HG02763 (cell line): ENCODE data around the gene VAV2.

ENCODE experiments used
- ATAC-seq: cut with Tn5 transposase; IDR thresholded peaks from one replicate; pipeline ENCODE4 v1.9.1; 2021; ENCODE audit warnings: mild to moderate bottlenecking, moderate library complexity; ENCODE audit not compliant: unreplicated experiment

VAV2 gene

DNA sequence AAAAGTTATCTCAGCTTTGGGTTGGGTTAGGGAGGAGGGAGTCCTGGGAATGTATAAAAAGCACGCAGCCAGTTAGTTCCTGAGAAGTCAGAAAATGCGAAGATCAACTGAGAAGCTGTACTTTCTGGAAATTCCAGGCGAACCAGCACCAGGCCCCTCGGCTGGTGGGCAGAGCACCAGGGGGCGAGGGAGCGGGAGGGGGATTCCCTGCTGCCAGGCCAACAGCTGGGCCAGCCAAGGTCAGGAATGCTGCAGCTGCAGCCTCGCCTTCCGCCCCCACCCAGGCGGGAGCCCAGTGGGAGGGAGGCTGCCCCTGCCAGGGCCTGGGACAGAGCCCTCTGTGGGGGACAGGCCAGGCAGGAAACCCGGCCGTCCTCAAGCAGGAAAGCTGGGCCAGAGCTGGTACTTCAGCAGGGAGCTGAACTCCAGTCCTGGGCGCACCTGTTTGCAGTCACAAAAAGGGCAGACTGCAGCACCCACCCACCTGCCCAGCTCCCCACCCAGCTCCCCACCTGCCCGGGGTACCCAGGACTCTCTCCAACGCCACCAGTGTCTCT is 35.5 kb downstream of the VAV2 start:
- ATAC-seq = no peak

DNA sequence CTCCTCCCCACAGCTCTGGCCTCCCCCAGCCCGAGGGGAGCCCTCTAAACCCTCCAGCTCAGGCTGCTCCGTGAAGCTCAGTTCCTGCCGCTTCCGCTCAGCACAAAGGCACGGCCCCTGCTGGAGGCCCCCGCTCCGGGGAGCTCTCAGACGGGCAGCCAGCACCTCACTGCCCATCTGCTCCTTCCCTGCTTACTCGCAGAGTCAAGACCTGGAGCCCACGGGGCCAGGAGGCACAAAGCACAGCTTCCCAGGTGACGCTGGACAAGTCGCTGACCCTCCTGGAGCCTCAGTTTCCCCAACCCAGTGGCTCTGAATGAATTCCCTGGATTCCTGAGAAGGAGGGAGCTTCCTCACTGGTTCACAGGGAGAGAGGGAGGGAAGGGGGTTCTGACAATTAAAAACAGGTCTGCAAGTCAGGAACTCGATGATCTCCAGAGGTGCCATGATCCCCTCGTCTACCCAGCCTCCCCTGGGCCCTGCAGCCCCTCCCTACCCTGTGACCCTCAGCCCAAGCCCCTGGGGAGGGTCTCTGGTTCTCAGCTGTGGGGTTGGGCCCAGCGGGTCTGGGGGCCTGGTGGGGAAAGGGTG is 36.2 kb downstream of the VAV2 start:
- ATAC-seq = no peak

DNA sequence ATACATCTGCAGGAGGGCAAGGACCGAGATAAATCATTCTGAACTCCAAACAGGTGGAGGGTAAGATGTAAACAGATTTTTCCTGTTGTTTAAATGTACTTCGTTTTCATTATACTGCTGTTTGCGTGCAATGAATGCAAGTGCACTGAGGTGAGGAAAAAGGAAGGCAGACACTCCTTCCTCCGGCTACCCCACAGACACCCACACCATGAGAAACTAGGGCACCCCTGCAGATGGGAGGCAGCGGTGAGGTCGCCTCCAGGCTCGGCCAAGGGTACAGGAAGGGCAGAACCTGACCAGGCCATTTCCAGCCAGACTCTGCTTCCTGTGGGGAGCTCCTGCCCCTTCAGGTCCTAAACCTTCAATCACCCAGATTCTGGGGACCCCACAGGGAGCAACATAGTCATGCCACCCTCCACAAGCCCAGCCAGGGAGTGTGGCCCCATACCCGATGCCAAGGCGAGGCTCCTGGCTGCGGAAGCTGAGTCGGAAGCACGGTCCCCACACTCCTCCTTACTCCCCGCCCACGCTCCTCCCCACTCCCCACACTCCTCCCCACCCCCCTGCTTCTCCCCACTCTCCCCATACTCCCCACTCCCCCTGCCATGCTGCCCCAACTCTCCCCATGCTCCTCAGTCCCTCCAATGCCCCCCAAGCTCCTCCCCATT is 37.1 kb downstream of the VAV2 start:
- no peak for ATAC-seq

DNA sequence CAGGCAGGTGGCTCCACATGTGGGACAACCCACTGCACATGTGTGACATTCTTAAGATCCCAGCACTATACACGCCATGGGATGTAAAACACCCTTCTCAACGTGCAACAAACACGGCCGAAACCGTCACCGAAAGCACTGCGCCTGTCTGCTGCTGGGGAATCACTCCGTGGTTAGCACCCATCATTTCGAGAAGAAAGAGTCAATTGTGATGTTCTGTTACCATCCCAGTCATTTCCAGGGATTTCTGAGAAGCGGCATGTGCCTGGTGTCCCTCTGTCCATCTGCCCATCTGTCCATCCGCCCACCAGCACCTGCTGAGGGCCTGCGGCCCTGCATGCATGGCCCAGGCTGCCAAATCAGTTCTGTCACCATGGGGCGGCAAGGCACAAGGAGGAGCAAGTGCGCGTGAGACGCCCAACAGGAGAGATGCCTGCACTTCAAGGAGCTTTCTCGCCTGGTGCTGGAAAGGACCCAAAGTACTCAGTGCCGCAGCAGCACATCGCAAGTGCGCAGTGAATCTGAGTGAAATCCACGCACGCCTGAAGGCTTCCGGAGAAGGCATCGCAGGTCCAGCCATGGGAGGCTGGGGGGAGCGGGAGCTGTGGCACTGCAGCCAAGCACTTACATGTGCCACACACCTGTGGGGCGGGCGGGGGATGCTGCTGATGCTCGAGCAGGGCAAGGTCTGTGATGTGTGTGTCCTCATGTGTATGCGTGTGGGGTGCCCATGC is 38.0 kb downstream of the VAV2 start:
- ATAC-seq = no peak

DNA sequence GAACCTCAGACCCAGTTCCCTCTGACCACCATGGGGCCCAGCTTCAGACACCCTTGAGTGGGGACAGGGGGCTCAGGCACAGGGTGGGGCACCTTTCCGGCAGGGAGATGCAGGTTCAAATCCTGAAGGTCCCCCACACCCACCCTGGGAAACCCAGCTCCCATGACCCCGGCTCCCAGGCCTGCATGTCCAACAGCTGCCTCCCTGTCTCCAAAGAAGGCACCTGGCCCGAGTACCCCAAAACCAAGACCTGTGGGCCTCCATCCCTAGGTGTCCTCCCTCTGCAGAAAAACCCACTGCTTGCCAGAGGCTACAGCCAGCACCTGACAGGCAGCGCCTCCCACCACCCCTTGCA is 38.5 kb downstream of the VAV2 start:
- no peak for ATAC-seq

DNA sequence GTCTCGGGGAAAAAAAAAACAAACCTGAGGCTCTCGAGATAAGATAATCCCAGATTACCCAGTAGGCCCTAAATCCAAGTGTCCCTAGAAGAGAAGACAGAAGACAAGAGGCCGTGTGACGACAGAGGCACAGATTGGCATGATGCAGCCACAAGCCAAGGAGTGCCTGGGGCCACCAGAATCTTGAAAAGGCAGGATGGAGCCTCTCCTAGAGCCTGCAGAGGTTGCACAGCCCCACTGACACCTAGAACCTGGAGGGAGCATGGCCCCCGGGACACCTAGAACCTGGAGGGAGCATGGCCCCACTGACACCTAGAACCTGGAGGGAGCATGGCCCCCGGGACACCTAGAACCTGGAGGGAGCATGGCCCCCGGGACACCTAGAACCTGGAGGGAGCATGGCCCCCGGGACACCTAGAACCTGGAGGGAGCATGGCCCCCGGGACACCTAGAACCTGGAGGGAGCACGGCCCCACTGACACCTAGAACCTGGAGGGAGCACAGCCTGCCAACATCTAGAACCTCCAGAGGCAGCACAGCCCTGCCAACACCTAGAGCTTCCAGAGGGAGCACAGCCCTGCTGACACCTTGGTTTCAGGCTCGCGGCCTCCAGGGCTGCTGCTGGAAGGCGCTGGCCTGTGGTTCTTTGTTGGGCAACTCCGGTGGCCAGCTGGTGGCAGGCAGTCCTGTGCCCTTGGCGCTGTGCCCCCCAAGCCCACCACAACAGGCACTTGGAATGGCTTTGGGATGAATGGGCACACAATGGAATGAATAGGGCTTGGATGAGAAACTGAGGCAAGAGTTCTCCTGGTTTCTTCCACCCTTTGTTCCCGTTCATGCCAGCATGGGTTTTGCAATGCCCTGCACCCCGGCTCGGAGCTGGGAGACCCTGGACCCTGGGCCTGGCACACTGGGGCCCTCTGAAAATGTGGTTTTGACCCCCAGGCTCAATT is 39.2 kb downstream of the VAV2 start:
- no peak for ATAC-seq

DNA sequence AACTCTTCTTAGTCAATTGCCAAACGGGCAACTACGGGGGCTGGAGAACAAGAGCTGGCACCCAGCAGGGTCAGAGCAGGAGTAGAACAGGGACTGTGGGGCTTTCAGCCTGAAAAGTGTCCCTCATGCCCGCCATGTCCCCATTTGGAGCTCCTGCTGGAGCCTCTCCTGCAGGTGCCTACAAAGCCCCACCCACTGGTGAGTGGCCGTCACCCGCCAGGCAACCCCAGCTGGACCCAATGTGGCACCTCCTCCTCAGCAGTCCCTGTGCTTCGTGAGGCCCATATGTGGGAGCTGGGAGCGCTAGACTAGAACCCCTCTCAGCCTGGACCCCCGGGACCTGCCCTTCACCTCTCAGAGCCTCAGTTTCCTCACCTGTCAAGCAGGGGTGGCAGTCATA is 40.9 kb downstream of the VAV2 start:
- no peak for ATAC-seq

DNA sequence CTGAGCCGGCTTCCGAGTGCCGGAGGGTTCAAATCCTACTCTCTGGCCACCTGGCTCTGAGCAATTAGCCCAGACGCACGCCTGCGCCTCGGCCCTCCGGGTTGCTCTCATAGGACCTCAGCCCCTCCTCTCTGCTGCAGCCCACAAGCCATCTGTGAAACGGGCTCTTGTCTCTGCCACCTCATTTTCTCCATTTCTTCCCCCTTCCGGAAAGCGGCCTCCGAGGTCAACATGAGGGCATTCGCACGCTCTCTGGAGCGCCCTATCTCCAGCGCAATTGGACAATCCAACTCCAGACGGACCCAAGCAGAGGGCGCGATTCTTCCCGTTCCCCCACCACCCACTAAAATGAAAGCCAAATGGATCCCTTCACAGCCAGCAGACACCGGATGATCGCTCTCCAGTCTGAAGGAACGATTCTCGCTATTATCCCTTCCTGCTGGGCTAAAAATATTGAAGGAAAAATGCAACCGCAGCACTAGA is 41.5 kb downstream of the VAV2 start:
- no peak for ATAC-seq

DNA sequence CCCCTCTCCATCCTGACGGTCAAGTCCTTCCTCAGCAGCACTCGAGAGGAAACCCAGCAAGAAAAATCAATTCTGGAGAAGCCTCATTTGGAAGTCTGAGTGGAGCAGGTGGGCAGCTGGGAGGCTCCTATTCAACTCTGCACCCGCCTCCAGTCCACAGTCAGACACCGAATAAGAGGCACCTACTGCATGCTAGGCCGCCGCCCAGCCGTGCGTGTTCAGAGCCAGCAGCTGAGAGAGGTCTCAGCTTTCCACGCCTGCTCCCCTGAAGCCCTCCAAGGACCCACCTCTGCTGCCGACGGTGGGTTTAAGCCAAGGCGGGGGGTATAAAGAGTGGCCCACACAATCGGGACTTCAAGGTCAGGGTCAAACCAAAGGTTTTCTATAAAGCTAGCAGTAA is 41.9 kb downstream of the VAV2 start:
- ATAC-seq = no peak

DNA sequence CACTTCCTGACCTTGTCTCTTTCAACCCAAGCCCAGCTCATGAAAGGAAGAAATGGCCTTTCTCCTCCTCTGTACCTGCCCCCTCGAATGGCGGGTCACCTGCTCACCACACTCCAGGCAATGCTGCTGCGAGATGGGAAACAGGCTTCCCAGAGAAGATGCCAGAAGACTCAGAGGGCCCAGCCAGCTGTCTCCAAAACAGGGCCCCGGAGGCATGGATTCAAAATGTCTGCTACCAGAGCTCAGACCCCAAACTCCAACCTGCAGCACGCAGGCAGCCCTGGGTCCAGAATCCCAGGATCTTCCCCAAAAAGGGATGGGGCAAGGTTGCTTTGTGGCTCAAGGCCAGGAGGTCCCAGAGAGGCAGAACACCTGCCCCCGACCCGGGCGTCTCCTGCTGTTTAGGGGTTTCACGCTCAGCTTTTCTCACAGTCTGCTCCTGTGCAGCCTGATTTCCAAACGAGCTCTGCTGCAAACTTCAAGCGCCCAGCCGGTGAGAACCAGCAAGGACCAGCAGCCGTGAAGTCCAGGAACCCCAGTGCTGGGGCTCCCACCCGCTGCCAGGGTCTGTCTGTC is 42.5 kb downstream of the VAV2 start:
- no peak for ATAC-seq

DNA sequence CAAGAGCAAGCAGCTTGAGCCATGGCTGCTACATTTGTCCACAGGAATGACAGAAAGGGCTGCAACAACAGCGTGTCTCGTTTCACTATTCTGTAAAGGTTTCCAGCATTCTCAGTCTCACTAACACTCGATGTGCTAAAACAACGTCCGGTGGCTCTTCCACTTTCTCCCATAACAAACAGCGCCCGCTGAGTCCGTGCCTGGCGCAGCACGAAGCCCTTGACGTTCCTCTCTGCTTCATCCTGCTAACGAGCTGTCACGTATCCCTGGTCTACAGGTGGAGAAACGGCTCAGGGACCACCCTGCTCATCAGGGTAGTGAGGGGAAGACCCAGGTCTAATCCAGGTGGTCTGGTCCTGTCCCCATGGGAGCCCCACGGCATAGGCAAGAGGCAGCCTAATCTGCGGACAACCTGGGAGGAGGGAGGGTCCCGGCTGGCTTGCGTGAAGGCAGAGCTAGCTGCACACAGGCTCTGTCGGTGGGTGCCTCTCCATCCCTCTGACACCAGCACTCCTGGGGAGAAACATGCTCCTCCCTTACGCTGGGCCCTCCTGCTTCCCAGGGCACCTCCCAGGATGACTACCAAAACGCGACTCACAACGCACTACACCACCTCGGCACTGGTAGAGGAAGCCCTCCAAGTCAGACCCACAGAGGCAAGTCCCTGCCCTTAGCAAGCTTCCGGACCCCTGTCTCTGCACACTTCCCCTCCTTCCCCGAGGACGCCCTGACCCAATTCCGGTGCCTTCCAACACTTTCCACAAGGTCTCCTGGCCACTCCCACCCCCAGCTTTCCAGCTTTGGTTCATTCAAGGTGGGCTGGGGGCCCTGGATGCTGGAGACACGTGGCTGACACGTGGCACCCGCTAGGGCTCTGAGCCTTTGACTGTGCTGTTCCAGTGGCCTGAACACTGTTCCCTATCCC is 43.3 kb downstream of the VAV2 start:
- ATAC-seq = no peak

DNA sequence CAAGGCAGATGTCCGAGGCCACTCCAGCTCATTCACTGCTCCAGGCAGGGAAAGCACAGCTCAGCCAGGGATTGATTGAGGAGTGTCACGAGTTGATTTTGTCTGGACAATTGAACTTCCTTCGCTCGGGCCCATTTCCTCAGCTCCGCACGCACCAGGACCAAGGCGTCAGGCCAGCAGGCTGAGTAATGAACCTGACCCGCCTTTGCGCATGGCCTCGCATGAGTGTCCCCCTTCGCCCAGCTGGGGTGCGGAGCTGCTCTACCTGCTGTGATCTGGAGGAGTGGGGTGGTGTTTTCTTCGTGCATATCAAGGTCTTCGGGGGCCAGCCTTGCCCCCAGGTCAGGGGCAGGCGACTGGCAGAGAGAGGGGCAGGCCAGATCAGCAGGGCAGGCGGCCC is 44.0 kb downstream of the VAV2 start:
- ATAC-seq = no peak

DNA sequence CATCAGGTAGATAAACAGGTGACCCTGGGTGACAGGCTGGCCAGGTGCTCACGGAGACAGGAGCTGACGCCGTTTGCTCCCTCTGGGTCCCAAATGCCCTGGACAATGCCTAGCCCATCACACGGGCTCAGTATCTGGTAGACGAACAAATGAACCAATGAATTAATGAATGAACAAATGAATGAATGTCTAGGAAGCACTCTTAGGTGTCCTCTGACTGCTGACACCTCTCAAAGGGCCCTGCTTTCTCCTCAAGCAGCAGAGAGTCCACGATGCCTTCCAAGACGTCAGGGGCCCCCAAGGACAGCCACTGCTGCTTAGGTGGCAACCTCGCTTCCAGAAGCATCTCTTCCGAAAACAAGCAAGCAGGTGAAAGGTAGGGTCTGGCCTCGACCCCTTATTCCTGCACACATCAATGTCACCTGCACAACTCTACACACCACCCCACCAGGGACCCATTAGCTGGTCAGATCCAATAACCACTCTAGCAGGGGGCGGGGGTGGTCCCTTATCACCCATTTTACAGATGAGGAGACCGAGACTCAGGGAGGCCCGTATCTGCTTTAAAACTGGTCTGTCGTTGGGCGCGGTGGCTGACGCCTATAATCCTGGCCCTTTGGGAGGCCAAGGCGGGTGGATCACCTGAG is 45.2 kb downstream of the VAV2 start:
- ATAC-seq = no peak

DNA sequence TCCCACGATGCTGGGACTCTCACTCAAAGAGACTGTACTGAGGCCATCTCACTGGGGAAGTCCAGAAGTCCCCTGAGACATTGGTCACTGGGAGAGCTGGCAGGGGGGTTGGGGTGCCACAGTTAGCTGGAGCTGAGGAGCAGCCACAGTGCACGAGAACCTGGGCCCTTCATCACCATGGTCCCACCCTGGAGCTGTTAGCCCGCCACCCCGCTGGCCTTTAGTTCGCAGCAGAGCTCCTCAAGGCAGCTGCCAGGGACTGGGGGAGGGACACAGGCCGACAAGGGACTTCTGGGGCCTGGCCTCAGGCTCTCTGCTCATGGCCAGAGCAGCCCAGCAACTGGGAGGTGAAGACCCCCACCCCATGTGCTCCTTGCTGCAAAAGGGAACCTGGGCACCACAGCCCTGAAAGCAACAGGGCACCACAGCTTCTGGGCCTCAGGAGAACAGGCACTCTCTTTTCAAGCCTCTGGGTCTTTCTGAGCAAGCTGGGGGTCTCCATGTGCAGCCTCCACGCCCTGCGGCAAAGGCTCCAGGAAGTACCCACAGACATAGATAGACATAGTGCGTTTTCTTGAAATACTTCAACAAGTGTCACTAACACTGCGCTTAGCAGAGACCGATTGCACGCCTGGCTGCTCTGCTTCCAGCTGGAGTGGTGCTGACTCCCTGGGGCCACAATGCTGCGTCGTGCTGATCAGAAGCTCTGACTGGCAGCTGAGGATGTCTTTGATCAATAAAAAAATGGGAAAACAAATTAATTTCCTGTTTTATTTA is 46.0 kb downstream of the VAV2 start:
- ATAC-seq = no peak

DNA sequence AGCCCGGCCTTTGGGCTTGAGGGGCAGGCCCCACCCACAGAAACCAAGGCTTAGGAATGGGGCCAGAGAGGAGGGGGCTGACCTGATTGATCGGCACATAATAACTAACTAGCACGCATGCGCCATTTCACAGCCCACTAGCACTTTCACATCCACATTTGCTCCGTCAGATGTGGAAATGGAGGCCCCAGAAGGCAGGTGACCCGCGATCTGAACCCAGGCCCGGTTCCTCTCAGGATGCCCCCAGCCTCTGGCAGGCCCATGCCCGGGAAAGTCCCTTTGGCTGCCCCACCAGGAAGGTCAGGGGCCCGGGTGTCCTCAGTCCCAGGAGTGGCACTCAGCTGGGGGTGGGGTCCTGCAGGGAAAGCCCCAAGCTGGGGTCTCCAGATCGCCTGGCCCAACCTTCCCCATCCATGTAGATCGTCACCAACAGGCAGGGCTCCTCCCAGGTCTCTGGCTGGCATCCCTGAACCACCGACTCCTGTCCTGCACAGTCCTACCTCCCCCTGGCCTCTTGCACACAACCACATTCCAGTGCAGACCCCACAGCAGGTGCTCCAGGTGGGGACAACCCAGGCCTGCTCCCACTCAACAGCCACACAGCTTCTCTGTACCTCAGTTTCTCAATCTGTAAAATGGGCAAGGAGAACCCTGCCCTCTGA is 46.7 kb downstream of the VAV2 start:
- ATAC-seq = peak; percentile 56

DNA sequence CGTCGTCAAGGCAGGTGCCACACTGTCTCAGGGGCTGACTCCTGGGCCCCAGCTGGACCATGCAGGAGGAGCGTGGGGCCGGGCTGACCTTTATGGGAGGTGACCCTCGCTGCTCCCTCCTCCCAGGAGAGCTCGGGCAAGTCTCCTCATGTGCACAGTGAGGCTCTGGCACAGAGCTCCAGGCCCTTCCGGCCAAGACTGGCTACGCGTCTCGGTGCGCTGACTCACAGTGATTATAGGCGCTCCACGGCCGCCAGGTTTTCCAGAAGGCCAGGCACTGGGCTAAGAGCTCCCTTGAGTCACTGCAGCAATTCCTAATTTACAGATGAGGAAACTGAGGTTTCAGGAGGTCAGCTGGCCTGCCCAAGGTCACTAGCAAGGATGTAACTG is 47.4 kb downstream of the VAV2 start:
- no peak for ATAC-seq
